ENCODE measurements around the gene RABGAP1.

The RABGAP1 gene

DNA sequence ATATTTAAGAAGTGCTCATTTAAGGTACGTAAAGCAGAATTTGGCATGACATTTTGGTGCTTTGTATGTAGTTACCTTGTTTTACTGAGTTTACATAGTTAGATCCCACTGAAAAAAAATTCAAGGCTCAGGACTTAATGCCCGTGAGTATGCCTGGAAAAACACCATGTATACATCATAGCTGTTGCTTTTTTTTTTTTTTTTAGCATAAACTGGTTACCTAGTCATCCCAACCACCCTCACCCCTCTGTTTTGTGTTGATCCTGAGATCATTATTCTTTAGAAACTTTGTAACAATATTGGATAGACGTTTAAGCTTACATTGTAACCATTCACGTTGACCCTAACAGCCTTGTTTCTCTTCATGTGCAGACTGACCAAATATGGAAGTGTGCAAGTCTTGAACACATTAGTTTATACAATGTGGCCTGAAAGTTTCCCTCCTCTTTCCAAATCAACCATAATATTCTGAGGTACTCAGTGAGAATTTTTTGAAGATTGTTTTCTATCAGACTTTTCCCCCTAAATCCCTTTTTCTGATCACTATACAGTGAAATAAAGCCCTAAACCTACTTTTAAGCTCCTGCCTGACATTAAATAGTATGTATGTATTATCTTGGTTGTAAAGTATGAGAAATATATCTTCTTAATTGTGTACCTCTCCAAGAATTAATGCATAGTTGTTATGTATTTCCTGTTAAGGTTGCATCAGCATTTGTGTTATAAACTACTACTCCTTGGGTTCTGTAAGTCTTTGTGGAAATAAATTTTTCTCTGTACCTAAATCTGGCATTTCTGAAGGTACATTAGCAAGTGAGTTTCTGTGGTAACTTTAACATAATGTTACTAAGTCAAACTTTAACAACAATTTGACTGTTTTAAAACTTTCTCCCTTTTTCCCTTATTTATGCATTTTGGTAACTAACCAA is 4.4 kb downstream of the RABGAP1 start:
- no peak for DNase-seq

DNA sequence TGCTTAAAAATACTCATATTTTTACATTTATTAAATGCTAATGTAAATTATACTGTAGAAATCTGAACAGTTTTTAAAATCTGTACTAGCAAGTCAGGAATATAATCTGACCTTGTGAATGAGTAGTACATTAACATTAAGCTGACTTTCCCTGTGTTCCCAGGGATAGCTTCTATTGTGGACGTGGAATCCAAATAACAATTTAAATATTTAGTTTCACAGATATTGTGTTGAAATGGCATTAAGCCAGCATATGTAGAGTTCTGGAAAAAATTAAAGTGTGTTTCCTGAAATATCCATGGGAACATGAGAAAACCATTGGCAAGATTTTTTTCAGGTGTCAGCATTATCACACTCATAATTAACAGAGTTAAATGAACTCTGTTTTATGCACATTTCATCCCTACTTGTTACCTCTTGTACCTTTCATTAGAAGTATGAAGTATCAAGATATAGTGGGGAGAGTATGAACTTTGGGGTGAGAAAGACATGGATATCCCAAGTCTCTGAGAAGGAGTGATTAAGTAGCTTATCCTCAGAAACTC is 5.7 kb downstream of the RABGAP1 start:
- DNase-seq: no peak

DNA sequence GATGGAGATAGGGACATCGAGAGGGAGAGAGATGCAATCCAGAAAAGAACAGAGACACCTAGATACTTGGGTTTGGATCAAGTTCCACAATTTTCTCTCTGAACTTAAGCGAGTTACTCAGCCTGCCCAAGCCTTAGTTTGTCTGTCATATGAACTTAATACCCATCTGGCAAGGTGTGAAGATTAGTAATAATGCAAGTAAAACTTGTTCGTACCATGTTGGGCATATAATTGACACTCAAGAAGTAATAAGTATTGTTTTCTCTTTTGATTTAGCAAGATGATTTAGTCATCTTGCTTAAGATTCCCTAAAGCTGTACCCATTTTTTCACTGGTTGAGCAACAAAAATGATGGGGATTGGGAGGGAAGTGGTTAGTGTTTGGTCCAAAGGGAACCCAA is 7.5 kb downstream of the RABGAP1 start:
- no peak for DNase-seq

DNA sequence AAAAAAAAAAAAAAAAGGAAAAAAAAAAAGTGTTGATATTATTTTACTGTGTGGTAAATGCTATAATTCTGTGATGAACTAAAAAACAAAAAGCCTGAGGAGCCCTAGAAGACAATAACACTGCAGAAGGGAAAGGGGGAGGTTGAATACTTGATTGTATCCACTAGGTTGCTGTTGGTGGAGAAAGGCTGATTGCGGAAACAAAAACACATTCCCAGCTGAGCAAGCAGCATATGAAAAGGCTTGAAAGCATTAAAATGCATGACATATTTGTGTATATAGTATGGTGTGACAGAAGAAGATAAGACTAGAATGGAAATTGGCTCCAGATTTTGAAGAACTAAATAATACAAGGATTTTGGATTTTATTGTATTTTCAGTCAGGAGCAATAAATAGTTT is 8.9 kb downstream of the RABGAP1 start:
- DNase-seq: no peak

DNA sequence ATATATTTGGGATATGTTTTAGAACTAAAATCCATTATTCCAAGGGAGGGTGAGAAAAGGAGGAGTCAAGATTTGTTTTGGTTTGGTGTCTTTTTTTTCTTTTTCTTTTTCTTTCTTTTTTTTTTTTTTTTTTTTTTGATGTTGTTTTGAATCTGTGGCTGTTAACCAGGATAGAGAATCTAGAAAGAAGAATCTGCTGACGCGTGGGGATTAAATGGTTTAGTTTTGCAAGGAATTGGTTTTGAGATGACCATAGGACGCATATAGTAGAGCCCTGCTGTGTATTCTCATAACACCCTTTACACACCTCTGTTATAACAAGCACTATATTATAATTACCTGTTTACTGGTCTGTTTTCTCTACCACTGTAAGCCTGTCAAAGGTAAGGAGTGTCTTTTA is 9.4 kb downstream of the RABGAP1 start:
- DNase-seq: no peak

DNA sequence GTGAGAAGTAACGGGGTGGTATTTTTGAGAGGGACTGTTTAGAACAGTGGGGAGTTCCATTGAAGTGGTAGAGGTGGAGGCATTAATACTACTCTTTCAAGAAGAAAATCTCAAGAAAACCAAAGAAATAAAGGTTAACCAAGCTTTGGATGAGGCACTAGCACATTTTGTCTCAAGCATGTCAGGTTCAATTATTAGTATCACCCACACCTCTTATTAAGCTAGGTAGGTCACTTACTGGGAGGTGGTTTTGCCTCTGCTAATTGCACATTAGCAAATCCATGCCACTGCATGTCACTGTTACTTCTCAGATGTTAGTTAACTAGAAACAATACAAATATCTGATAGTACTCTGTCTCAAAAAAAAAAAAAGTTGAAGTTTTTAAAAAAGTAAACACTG is 10.2 kb downstream of the RABGAP1 start:
- no peak for DNase-seq

DNA sequence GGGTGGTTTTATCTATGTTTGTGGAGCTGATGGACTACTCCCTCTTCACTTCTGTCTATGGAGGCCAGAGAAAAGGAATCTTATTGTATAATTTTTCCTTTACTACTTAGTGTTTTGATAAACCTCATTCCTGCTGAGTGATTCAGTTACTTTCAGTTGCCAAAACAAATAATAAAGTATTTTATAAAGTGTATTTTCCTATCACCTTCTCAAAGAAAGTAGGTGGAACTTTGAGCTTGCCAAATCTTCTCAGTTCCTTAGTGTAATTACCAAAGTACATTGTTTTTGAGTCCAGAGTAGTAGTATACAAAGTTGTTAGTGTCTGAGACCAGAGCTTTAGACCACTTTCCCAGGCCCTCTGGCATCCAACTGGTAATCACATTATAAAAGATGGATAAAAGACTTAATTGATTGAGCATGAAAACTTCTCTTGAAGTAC is 13.5 kb downstream of the RABGAP1 start:
- no peak for DNase-seq

DNA sequence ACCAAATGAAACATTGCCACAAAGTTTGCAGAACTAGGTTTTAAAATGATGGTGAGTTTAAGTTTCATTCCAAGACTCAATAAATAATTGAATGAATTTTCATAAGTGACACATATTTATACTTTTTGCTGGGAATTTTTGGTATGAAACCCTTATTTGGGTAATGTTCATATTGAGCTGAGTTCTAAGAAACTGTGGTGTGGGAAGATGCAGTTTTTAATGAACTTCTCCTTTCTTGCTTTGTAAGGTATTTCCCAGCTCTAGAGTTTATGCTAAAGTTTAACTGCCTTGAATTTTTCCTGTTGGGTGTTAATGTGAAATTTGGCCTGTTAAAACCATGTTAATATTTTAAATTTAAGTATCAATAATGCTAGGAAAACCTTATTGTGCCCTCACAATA is 15.1 kb downstream of the RABGAP1 start:
- DNase-seq: no peak

DNA sequence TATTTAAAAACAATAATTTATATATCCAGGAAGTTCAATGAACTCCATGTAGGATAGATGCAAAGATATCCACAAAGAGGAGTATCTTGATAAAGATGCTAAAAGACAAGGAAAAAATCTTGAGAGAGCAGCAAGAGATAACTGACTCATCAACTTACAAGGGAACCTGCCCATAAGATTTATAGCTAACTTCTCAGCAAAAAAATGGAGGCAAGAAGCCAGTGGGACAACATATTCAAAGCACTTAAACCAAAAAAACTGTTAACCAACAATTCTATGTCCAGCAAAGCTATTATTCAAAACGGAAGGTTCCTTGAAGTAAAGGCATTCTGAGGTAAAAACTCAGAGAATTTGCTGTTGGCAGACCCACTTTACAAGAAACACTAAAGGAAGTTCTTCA is 20.3 kb downstream of the RABGAP1 start:
- DNase-seq: no peak

DNA sequence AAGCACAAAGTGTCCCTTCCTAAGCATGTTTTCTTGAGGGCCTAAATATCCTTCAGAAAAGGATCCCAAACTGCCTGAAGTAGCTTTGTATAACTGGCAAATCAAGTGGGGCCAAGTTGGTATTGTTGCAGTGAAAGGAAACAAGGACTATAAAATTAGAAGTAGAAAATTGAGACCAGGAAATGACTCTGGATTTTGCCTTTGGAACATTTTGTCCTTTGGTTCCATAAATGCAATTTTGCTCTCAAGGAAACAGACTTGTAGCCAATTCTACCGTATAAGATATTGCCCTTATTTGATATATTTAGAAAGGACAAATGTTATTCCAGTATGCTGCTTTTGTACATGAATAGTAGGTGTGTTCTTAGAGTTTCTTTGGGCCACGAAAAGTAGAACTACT is 34.4 kb downstream of the RABGAP1 start:
- no peak for DNase-seq

DNA sequence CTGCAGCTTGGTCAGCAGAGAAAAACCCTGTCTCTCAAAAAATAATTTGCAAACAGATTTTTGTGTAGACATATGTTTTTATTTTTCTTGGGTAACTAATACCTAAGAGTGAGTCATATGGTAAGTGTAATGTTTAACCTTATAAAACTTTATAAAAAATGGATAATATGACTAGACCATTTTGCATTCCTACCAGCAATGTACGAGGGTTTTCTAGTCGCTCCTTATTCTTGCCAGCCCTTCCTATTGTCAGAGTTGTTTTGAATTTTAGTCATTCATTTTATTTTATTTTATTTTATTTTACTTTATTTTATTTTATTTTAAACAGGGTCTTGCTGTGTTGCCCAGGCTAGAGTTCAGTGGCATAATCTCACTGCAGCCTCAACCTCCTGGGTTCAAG is 37.8 kb downstream of the RABGAP1 start:
- no peak for DNase-seq

DNA sequence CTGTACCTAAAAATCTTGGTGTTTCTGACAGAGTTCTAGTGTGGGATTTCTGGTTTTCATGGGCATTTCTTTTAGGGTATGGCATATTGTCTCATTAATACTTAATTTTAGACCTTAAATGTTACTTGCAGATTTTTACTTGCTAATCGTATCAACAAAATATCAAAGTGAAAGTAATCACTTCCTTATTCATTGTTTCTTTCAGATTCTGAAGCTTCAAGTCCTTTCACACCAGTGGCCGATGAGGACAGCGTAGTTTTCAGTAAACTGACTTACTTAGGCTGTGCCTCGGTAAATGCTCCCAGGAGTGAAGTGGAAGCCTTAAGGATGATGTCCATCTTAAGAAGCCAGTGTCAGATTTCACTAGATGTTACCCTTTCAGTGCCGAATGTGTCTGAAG is 45.2 kb downstream of the RABGAP1 start:
- no peak for DNase-seq

DNA sequence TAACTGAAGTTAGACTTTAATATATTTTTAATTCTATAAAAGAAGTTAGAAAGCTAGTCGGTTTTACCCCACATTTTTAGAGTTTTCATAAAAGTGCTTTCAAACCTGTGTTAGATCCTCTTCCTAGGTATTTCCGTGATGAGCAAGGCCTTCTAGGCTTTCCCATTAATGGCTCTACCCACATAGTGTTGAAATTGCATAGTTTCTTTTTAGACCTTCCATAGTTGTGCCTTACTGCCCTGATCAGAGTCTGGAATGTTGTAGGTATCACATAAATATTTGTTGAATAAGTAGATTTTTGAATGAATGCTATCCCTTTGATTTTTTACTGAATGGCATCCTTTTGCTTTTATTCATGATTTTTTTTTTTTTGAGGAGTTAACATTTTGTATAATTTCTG is 47.3 kb downstream of the RABGAP1 start:
- no peak for DNase-seq

DNA sequence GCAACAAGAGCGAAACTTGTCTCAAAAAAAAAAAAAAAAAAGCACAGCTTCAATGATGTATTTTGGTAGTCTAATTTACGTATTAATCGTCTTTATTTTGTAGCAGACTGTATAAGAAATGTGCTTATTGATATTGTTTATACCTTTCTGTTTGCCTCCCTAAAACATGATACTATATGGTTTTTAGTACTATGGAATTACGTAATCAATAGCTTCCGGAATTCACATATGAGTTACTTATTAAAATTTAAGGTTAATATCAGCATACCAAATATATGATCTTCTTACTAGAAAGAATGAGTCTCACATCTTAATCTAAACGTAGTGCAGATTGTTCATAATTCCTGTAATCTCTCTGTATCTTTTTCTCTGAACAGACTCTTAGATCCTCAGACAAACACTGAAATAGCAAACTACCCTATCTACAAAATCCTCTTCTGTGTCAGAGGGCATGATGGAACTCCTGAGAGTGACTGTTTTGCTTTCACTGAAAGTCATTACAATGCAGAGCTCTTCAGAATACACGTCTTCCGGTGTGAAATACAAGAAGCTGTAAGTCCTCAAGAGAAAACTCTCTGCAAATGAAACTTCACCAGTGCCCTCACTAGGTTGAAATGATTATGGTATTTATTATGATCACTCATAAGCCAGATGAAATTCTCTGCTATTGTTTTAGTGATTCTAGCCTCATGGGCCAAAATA is 48.3 kb downstream of the RABGAP1 start:
- no peak for DNase-seq

DNA sequence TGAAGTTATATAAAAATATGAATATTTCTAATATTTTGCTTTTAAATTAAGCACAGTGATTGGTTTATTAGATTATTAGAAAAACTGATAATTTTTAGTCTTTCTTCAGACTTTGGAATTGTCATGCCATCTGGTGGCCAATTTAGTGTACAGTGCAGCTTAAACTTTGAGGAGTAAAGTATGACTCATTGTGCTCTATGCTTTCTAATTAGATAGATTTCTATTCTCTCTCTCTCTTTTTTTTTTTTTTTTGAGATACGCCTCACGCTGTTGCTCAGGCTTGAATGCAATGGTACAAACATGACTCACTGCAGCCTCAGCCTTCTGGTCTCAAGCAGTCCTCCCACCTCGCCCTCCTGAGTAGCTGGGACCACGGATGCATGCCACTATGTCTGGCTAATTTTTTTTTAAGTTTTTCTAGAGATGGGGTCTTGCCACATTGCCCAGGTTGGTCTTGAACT is 50.6 kb downstream of the RABGAP1 start:
- DNase-seq: peak; percentile 35

DNA sequence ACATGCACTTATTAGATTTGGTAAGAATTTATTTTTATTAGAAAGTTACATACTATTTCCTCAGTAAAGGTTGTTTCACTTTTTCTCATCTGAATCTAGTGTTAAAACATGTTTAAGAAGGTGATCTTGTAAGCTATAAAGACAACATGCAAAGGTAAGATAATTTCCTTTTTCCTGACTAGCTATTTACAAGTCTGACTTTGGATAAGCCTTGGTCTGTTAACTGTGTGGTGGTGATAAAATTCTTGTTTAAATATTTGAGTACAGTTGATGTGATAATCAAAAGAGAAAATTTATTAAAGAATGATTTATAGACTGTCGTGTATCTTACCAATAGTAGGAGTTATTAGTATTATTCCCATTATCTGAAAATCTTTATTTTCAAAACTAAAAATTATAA is 55.8 kb downstream of the RABGAP1 start:
- DNase-seq: no peak

DNA sequence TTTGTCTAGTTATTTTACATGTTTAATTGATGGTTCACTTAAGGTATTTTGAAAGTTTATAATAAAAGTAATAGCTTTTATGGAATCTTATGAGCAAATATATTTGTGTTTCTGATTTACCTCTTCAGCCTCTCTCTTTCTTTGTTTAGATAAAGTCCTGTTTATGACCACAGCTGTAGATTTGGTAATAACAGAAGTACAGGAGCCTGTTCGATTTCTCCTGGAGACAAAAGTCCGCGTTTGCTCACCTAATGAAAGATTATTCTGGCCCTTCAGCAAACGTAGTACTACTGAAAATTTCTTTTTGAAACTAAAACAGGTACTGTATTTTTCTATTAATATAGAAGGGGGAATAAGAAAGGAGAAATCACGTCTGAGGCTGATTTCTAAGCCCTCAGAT is 57.6 kb downstream of the RABGAP1 start:
- DNase-seq: no peak

DNA sequence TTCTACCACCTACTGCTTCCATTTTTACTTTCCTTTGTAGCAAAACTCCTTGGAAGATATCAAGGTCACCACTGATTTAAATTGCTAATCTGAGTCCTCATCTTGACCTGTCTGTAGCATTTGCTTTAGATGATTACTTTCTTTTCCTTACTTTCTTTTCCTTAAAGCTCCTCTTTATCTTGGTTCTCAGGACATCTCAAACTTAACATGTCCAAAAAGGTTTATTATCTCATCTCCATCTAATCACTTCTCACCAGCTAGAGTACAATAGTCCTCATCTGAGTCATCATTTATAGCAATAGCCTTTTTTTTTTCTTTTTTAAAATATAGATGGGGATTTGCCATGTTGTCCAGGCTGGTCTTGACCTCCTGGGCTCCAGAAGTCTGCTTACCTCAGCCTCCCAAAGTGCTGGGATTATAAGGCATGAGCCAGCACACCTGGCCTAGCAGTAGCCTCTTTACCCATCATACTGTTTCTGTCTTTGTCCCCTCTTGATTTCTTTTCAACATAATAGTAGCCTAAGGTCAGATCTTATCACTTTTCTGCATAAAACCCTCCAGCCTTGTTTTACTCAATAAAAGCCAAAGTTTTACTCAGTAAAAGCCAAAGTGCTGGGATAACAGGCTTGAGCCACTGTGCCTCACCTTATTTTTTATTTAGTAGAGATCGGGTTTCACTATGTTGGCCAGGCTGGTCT is 59.7 kb downstream of the RABGAP1 start:
- DNase-seq: no peak

DNA sequence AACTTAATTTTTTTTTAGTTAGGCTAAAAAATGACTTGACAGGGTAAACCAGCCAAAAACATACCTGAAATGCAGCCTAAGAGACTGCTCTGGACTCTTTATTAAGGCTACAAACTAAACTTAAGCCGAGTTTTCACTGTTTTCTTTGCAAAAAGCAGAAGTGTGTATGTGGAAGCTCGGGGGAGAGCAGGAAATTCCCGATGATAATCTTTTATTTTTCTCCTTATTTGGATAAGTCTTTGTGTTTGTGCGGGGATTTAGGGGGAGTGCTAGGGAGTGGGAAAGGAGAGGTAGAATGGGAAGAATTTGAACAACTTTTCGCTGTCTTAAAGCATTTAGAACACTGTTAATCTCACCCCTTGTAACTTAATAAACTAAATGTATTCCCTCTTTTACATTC is 61.9 kb downstream of the RABGAP1 start:
- DNase-seq: no peak

DNA sequence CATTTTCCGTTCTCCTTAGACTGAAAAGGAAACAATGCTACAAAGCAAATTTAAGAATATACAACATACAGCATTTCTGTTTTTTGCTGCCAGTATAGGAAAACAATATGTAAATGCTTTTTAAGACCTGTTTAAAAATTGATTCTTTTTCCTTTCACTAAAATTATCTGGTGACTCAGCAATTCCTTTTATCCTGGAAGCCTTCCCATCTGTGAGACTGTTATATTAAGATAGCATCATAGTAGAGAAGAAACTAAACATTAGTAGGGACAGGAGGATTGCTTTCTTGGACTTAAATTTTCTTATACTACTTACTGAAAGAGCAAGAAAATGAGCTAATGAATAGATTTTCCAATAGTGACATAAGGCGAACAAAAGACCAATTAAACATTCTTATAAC is 62.6 kb downstream of the RABGAP1 start:
- DNase-seq: no peak

DNA sequence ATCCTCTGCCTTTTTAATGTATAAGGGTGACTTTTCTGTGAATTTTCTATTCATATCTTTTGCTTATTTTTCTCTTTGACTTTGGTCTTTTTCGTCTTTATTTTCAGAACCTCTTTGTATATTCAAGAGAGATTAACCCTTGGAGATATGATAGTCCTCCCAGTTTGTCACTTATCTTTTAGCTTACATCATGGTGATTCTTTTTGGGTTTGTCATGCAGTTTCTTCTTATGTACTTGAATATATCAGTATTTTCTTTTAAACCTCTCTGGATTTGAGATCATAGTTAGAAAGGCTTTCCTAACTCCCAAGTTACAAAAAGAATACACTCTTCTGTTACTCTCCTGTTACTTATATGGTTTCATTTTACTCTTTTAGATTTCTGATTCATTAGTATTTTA is 65.1 kb downstream of the RABGAP1 start:
- DNase-seq: no peak

DNA sequence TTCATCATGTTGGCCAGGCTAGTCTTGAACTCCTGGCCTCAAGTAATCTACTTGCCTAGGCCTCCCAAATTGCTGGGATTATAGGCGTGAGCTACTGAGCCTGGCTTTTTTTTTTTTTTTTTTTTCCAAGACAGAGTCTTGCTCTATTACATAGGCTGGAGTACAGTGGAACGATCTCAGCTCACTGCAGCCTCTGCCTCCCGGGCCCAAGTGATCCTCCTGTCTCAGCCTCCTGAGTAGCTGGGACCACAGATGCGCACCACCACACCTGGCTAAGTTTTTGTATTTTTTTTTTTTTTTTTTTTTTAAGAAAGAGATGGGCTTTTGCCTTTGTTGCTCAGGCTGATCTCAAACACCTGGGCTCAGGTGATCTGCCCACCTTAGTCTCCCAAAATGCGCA is 66.4 kb downstream of the RABGAP1 start:
- DNase-seq: no peak

DNA sequence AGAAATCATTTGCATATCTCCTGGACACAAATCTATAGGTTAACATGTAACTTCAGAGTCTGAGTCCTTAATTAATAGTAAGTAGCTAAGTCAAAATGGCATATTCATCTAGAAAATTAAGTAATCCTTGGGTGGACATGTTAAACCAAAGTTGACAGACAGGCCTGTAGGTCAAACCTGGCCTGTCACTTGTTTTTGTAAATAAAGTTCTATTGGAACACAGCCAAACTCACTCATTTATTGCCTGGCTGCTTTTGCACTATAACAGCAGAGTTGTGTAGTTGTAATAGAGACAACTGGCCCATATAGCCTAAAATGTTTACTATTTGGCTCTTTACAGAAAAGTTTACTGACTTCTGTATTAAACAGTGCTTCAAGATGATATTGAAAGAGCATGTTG is 68.1 kb downstream of the RABGAP1 start:
- no peak for DNase-seq

Data from stimulated activated CD4-positive, alpha-beta T cell treated with anti-CD3 and anti-CD28 coated beads, Interleukin-4, amount 100 ng/mL, for 1 hour (primary cell).